GM23248 (cell line): Measurements from ENCODE around the gene GPX8. TPM values are rescaled to one million over a fixed set of nuclear protein-coding genes. Genes with fewer than 3 reads are reported as not detected.
A peak's percentile ranks its signal among the peaks of the same experiment; 100 is the strongest.

ENCODE experiments used
- DNase-seq: peaks from one replicate; pipeline ENCODE4 v3.0.0-alpha.2; 2015
- H2AFZ ChIP-seq: fragments of 200-600 bp; sonication (generic); 2 replicates; pipeline ENCODE4 v1.6.1; 2016; ENCODE audit warnings: antibody characterized with exemption
- H3F3A ChIP-seq: fragments of 200-600 bp; sonication (generic); 2 replicates; pipeline ENCODE4 v1.6.1; 2016; ENCODE audit warnings: mild to moderate bottlenecking, antibody characterized with exemption, mixed run types; ENCODE audit not compliant: insufficient read depth
- H3K27ac ChIP-seq: fragments of 200-600 bp; sonication (generic); 2 replicates; pipeline ENCODE4 v1.5.1; 2016; ENCODE audit warnings: mild to moderate bottlenecking
- H3K27me3 ChIP-seq: fragments of 200-600 bp; sonication (generic); replicated peaks from 2 replicates; pipeline ENCODE4 v1.6.1; 2016; ENCODE audit warnings: mild to moderate bottlenecking; ENCODE audit not compliant: insufficient read depth
- H3K36me3 ChIP-seq: fragments of 200-600 bp; sonication (generic); 2 replicates; pipeline ENCODE4 v1.6.1; 2016; ENCODE audit warnings: low read depth, mild to moderate bottlenecking
- H3K4me1 ChIP-seq: fragments of 200-600 bp; sonication (generic); 2 replicates; pipeline ENCODE4 v1.6.1; 2016; ENCODE audit warnings: mild to moderate bottlenecking; ENCODE audit not compliant: insufficient read depth
- H3K4me2 ChIP-seq: fragments of 200-600 bp; sonication (generic); one replicate; pipeline ENCODE4 v1.6.1; 2016; ENCODE audit warnings: mild to moderate bottlenecking; ENCODE audit not compliant: unreplicated experiment
- H3K4me3 ChIP-seq: fragments of 200-600 bp; sonication (generic); 2 replicates; pipeline ENCODE4 v1.5.1; 2016; ENCODE audit warnings: mild to moderate bottlenecking
- H3K79me2 ChIP-seq: fragments of 200-600 bp; sonication (generic); 2 replicates; pipeline ENCODE4 v1.6.1; 2016; ENCODE audit warnings: mild to moderate bottlenecking; ENCODE audit not compliant: insufficient read depth
- H3K9ac ChIP-seq: fragments of 200-600 bp; sonication (generic); 2 replicates; pipeline ENCODE4 v1.6.1; 2016; ENCODE audit warnings: mild to moderate bottlenecking
- H3K9me2 ChIP-seq: fragments of 200-600 bp; sonication (generic); 2 replicates; pipeline ENCODE4 v1.6.1; 2016; ENCODE audit warnings: mixed run types, mild to moderate bottlenecking, moderate library complexity; ENCODE audit not compliant: insufficient read depth
- H3K9me3 ChIP-seq: fragments of 200-600 bp; sonication (generic); one replicate; pipeline ENCODE4 v1.6.1; 2017; ENCODE audit warnings: low read depth
- H4K20me1 ChIP-seq: fragments of 200-600 bp; sonication (generic); 2 replicates; pipeline ENCODE4 v1.6.0; 2016; ENCODE audit not compliant: insufficient read depth
- EZH2 ChIP-seq: fragments of 200-600 bp; sonication (generic); IDR thresholded peaks from 2 replicates; pipeline ENCODE4 v1.6.1; 2018; ENCODE audit warnings: antibody characterized with exemption, mild to moderate bottlenecking; ENCODE audit not compliant: insufficient read depth, poor library complexity, severe bottlenecking
- EZH2phosphoT487 ChIP-seq: fragments of 200-600 bp; sonication (generic); IDR thresholded peaks from 2 replicates; pipeline ENCODE4 v1.6.1; 2018; ENCODE audit warnings: antibody characterized with exemption, moderate library complexity, mild to moderate bottlenecking, low read depth; ENCODE audit not compliant: insufficient read depth
- WGBS, 2 experiments: methylation state at CpG; one replicate each; pipeline ENCODE4 v1.1.6; 2015 to 2017; ENCODE audit warnings: low lambda C conversion rate in 2 of 2, low coverage in 1 of 2; ENCODE audit errors: missing lambda C conversion rate in 2 of 2; 5-methylcytosine and 5-hydroxymethylcytosine counted together
- in situ Hi-C: fragments of 300-500 bp; cut with MboI; formaldehyde crosslinking; loops from 2 replicates; pipeline ENCODE4 v1.15.0; 2020
- polyA plus RNA-seq: library from polyadenylated mRNA; unstranded; fragments of >200 nt; fragmentation: Nextera tagmentation; extraction: Ambion mirVana; gene quantifications from 2 replicates; pipeline ENCODE4 v1.2.1, GENCODE V29; 2016
- total RNA-seq: library from RNA; depleted of rRNA; stranded (reverse); fragments of >200 nt; shearing (Covaris generic); gene quantifications from 2 replicates; pipeline ENCODE4 v1.2.3, GENCODE V29; 2014

Gene GPX8
- total and polyA plus RNA-seq, 2 experiments from 2014 or later, result 233 to 237 TPM

GRCh38 chr5:55149308-55149795 is 10.6 kb upstream of the GPX8 start:
- H4K20me1 ChIP-seq, result no peaks in the 10 kb centered on the region
- no peaks in the 10 kb centered on the region for H3K36me3 ChIP-seq
- H3K4me1 ChIP-seq, result peaks cover 15% of the 10 kb centered on the region
- in situ Hi-C loops, result loop anchor here (10.0 kb wide), 1 partner anchor 205 kb away; no protein-coding TSS in a partner anchor
- H3K79me2 ChIP-seq, result no peaks in the 10 kb centered on the region
- DNase-seq, result no peak
- H2AFZ ChIP-seq, result no peak overlapping the region
- H3K27ac ChIP-seq, result no peak overlapping the region
- no peaks in the 10 kb centered on the region for H3K9me3 ChIP-seq
- no peak overlapping the region for H3K9ac ChIP-seq
- WGBS, 2 experiments, result 43% methylated on average over 2 of the region's 2 CpGs
- H3K9me2 ChIP-seq, result no peaks in the 10 kb centered on the region
- no peak overlapping the region for H3K4me3 ChIP-seq
- H3F3A ChIP-seq, result peaks cover 15% of the 10 kb centered on the region
- no peak overlapping the region for H3K4me2 ChIP-seq
- no peak for TF ChIP-seq EZH2phosphoT487
- no peaks in the 10 kb centered on the region for H3K27me3 ChIP-seq

GRCh38 chr5:55151923-55152842 is 7.8 kb upstream of the GPX8 start:
- no peak overlapping the region for H2AFZ ChIP-seq
- no peaks in the 10 kb centered on the region for H3K9me2 ChIP-seq
- H3K9ac ChIP-seq, result no peak overlapping the region
- H3K4me2 ChIP-seq, result no peak overlapping the region
- H3K36me3 ChIP-seq, result no peaks in the 10 kb centered on the region
- in situ Hi-C loops, result loop anchor here (10.0 kb wide), 1 partner anchor 637 kb away; the partner anchor contains the start of gene SNX18
- H3K9me3 ChIP-seq, result no peaks in the 10 kb centered on the region
- H3F3A ChIP-seq, result peaks cover 19% of the 10 kb centered on the region
- H3K4me1 ChIP-seq, result peaks cover 25% of the 10 kb centered on the region
- no peaks in the 10 kb centered on the region for H3K79me2 ChIP-seq
- peak overlapping the region; percentile 23; the same call in 1 of the 2 replicates for H3K27ac ChIP-seq
- peak; percentile 89 for DNase-seq
- no peaks in the 10 kb centered on the region for H3K27me3 ChIP-seq
- TF ChIP-seq EZH2, result no peak
- no peak for TF ChIP-seq EZH2phosphoT487
- no peaks in the 10 kb centered on the region for H4K20me1 ChIP-seq
- H3K4me3 ChIP-seq, result no peak overlapping the region
- WGBS, 2 experiments, result 28 to 31% methylated on average over 5 of the region's 5 CpGs

GRCh38 chr5:55154873-55155272 is 5.1 kb upstream of the GPX8 start:
- in situ Hi-C loops, result loop anchor here (10.0 kb wide), 1 partner anchor 640 kb away; the partner anchor contains the start of gene SNX18
- peaks cover 23% of the 10 kb centered on the region for H3F3A ChIP-seq
- H3K79me2 ChIP-seq, result no peaks in the 10 kb centered on the region
- H3K27ac ChIP-seq, result no peak overlapping the region; the same call in 1 of the 2 replicates
- H3K27me3 ChIP-seq, result no peaks in the 10 kb centered on the region
- WGBS, 2 experiments, result 7% methylated on average over 3 of the region's 3 CpGs
- H3K9me3 ChIP-seq, result no peaks in the 10 kb centered on the region
- peaks cover 25% of the 10 kb centered on the region for H3K4me1 ChIP-seq
- DNase-seq, result peak; percentile 73
- peak overlapping the region; percentile 68 for H3K4me2 ChIP-seq
- H3K9ac ChIP-seq, result no peak overlapping the region
- no peak overlapping the region for H3K4me3 ChIP-seq
- H4K20me1 ChIP-seq, result no peaks in the 10 kb centered on the region
- H2AFZ ChIP-seq, result peak overlapping the region; percentile 42; the same call in 1 of the 2 replicates
- H3K9me2 ChIP-seq, result no peaks in the 10 kb centered on the region
- TF ChIP-seq EZH2 (no peak), EZH2phosphoT487 (no peak)
- H3K36me3 ChIP-seq, result no peaks in the 10 kb centered on the region

GRCh38 chr5:55160493-55161209 is 680 bp downstream of the GPX8 start:
- H3F3A ChIP-seq, result peaks cover 38% of the 10 kb centered on the region
- WGBS, 2 experiments, result 1 to 2% methylated on average over 9 of the region's 9 CpGs
- H3K4me1 ChIP-seq, result peaks cover 26% of the 10 kb centered on the region
- H3K9me3 ChIP-seq, result no peaks in the 10 kb centered on the region
- H2AFZ ChIP-seq, result peak overlapping the region; percentile 86
- peak; percentile 98 for DNase-seq
- TF ChIP-seq EZH2, result no peak
- TF ChIP-seq EZH2phosphoT487, result no peak
- H4K20me1 ChIP-seq, result peaks cover 12% of the 10 kb centered on the region; the same call in 1 of the 2 replicates
- no peaks in the 10 kb centered on the region for H3K27me3 ChIP-seq
- H3K4me3 ChIP-seq, result peak overlapping the region; percentile 98
- peaks cover 54% of the 10 kb centered on the region for H3K79me2 ChIP-seq
- peaks cover 46% of the 10 kb centered on the region for H3K36me3 ChIP-seq
- peak overlapping the region; percentile 99 for H3K27ac ChIP-seq
- no peaks in the 10 kb centered on the region for H3K9me2 ChIP-seq
- in situ Hi-C loops, result no loop called here
- H3K9ac ChIP-seq, result peak overlapping the region; percentile 100
- H3K4me2 ChIP-seq, result peak overlapping the region; percentile 96
